Gastroesophageal sphincter (tissue), 3 donors: ENCODE measurements around the gene GRPR.

Experiments
- POLR2A ChIP-seq, 2 donors: fragments of 450-650 bp; IDR thresholded peaks; one replicate each; pipeline ENCODE4 v1.6.1; 2017; ENCODE audit warnings: antibody characterized with exemption in 2 of 2, mild to moderate bottlenecking in 2 of 2, moderate library complexity in 1 of 2
- TF ChIP-seq, protein P1 (sequence below), 4 experiments: fragments of 200-600 bp in 2 of 4; fragments of 450-650 bp in 2 of 4; sonication (generic) in 1 of 4; IDR thresholded peaks; one replicate each; pipeline ENCODE4 v1.5.1; 2017 to 2019; ENCODE audit warnings: antibody characterized with exemption in 4 of 4, mild to moderate bottlenecking in 2 of 4, moderate library complexity in 2 of 4

DNA sequence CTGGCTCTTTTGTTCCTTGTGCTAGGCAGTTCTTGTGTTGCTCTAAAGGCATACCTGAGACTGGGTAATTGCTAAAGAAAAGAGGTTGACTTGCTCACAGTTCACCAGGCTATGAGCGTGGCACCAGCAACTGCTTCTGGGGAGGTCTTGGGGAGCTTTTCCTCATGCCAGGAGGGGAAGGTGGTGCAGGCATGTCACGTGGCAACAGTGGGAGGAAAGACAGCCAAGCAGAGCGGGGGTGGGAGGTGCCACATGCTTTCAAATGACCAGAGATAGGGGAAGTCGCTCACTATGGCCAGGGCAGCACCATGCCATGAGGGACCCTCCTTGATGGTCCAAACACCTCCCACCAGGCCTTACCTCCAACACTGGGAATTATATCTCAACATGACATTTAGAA, 48.6 kb downstream of the GRPR start:
- TF ChIP-seq, protein P1, sequence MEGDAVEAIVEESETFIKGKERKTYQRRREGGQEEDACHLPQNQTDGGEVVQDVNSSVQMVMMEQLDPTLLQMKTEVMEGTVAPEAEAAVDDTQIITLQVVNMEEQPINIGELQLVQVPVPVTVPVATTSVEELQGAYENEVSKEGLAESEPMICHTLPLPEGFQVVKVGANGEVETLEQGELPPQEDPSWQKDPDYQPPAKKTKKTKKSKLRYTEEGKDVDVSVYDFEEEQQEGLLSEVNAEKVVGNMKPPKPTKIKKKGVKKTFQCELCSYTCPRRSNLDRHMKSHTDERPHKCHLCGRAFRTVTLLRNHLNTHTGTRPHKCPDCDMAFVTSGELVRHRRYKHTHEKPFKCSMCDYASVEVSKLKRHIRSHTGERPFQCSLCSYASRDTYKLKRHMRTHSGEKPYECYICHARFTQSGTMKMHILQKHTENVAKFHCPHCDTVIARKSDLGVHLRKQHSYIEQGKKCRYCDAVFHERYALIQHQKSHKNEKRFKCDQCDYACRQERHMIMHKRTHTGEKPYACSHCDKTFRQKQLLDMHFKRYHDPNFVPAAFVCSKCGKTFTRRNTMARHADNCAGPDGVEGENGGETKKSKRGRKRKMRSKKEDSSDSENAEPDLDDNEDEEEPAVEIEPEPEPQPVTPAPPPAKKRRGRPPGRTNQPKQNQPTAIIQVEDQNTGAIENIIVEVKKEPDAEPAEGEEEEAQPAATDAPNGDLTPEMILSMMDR (IDR thresholded peaks at IDR 0.05), result no peak
- no peak for TF ChIP-seq POLR2A (IDR thresholded peaks at IDR 0.05)
